Natural killer cell (primary cell): ENCODE measurements around the gene UPK1B. TPM values are rescaled to one million over a fixed set of nuclear protein-coding genes. Genes with fewer than 3 reads are reported as not detected.

Source experiments
- ATAC-seq, 3 donors: fragments of 150-1000 bp in 2 of 3; fragments of 200-7000 bp in 1 of 3; cut with Tn5 transposase; 1 replicate in 1 of 3; 2 replicates in 2 of 3; pipeline ENCODE4 v1.10.0; 2021; ENCODE audit warnings: mild to moderate bottlenecking in 2 of 3, moderate library complexity in 2 of 3
- DNase-seq, 2 donors: peaks; one replicate each; pipeline versions ENCODE4 v3.0.0 to v3.0.0-alpha.2; 2013 to 2021; ENCODE audit warnings: mixed read lengths in 1 of 2
- H3K27ac ChIP-seq: one replicate; pipeline ENCODE4 v1.5.1; 2013; ENCODE audit warnings: mild to moderate bottlenecking, low read length
- H3K27me3 ChIP-seq: one replicate; pipeline ENCODE4 v1.6.1; 2013; ENCODE audit warnings: low read length; ENCODE audit not compliant: control insufficient read depth, insufficient read depth
- H3K36me3 ChIP-seq: one replicate; pipeline ENCODE4 v1.6.1; 2013; ENCODE audit warnings: low read length; ENCODE audit not compliant: control insufficient read depth, insufficient read depth
- H3K4me1 ChIP-seq: one replicate; pipeline ENCODE4 v1.6.1; 2013; ENCODE audit warnings: low read length; ENCODE audit not compliant: control insufficient read depth, insufficient read depth
- H3K4me3 ChIP-seq: one replicate; pipeline ENCODE4 v1.5.1; 2013; ENCODE audit warnings: low read length
- H3K9me3 ChIP-seq: one replicate; pipeline ENCODE4 v1.6.1; 2013; ENCODE audit warnings: low read length; ENCODE audit not compliant: control insufficient read depth, insufficient read depth
- H3K27ac Mint-ChIP-seq, 2 donors: one replicate each; pipeline ENCODE4 v1.8.0; 2022; ENCODE audit warnings: mild to moderate bottlenecking in 2 of 2, mixed read lengths in 2 of 2, moderate library complexity in 1 of 2
- H3K27me3 Mint-ChIP-seq, 2 donors: one replicate each; pipeline ENCODE4 v1.8.0; 2022; ENCODE audit warnings: low read depth in 2 of 2, mixed read lengths in 2 of 2
- H3K36me3 Mint-ChIP-seq: one replicate; pipeline ENCODE4 v1.8.0; 2022; ENCODE audit warnings: mixed read lengths
- H3K4me1 Mint-ChIP-seq, 2 donors: one replicate each; pipeline ENCODE4 v1.8.0; 2022; ENCODE audit warnings: mixed read lengths in 2 of 2
- H3K4me3 Mint-ChIP-seq: one replicate; pipeline ENCODE4 v1.8.0; 2022; ENCODE audit warnings: mild to moderate bottlenecking, moderate library complexity, mixed read lengths
- H3K9me3 Mint-ChIP-seq, 2 donors: one replicate each; pipeline ENCODE4 v1.8.0; 2022; ENCODE audit warnings: mixed read lengths in 2 of 2
- WGBS: methylation state at CpG from one replicate; pipeline ENCODE4 v1.1.7; 2013; ENCODE audit warnings: missing lambda C conversion rate; ENCODE audit not compliant: insufficient coverage; 5-methylcytosine and 5-hydroxymethylcytosine counted together
- intact Hi-C: fragments of 100-400 bp; cut with micrococcal nuclease; formaldehyde crosslinking; loops from one replicate; pipeline ENCODE4 v1.14.2; 2022
- total RNA-seq, 4 donors: library from RNA; stranded (reverse); fragments of 120-200 nt in 1 of 4; gene quantifications; one replicate each; pipeline versions ENCODE4 v1.2.3 to v1.2.4, GENCODE V29; 2013 to 2022
- TF ChIP-seq, protein P1 (sequence below): fragments of 200-600 bp; IDR thresholded peaks from one replicate; pipeline ENCODE4 v1.8.0; 2022; ENCODE audit warnings: antibody characterized with exemption

Gene UPK1B
- total RNA-seq, 3 donors from 2014 or later (not counting 1 experiment from before 2014, with no cell fraction given): not detected

DNA sequence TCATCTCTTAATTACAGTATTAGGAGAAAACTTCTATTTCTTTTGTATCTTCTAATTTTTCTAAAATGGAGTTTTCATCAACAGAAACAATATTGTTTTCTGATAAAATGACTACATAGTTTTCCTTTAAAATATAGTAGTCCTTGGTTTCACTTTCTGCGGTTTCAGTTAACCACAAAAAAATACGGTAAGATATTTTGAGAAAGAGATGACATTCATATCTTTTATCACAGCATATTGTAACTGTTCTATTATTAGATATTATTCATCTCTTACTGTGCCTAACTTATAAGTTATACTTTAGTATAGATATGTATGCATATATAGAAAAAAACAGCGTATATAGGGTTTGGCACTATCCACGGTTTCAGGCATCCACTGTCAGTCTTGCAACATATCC lies 65.0 kb downstream of the UPK1B start:
- no peaks in the 10 kb centered on the region for H3K9me3 Mint-ChIP-seq
- no CpG with 5 or more reads among the region's 4 CpGs for WGBS

DNA sequence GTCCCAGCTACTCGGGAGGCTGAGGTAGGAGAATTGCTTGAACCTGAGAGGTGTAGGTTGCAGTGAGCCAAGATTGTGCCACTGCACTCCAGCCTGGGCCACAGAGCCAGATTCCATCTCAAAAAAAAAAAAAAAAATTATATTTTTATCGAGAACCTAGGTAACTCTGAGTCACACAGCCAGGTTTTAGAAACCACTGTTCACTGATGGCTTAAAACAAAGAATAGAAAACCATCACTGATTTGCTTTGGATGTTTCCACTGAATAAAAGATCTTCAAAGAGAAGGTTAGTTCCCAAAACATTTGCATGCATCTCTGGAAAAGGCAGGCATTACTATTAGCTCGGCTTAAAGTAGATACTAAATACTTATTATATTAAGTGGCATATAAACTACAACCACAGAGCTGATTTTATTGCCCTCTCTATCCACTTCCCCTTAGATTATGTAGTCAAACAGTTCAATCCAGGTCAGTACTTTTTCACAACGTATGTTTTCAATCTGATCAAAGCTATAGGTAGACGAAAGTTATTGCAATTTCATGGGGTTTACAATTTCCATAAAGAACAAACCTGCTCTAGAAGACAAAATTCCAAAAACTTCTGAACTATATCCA lies 65.9 kb downstream of the UPK1B start:
- no peaks in the 10 kb centered on the region for H3K9me3 Mint-ChIP-seq
- Histone ChIP-seq H3K27me3 (no peaks in the 10 kb centered on the region), H3K27ac (peak overlapping the region; percentile 79), H3K36me3 (peaks cover 17% of the 10 kb centered on the region), H3K4me1 (peaks cover 40% of the 10 kb centered on the region), H3K9me3 (no peaks in the 10 kb centered on the region), H3K4me3 (peak overlapping the region; percentile 49)
- peak in 1 of 3 donors; percentile 6 for ATAC-seq
- intact Hi-C loops: loop anchor here (2.0 to 5.0 kb wide), 2 partner anchors 223 to 855 kb away; partner anchors contain the start of genes GSK3B and TMEM39A
- H3K36me3 Mint-ChIP-seq: peaks cover 7% of the 10 kb centered on the region
- H3K27me3 Mint-ChIP-seq: no peaks in the 10 kb centered on the region
- TF ChIP-seq, protein P1, sequence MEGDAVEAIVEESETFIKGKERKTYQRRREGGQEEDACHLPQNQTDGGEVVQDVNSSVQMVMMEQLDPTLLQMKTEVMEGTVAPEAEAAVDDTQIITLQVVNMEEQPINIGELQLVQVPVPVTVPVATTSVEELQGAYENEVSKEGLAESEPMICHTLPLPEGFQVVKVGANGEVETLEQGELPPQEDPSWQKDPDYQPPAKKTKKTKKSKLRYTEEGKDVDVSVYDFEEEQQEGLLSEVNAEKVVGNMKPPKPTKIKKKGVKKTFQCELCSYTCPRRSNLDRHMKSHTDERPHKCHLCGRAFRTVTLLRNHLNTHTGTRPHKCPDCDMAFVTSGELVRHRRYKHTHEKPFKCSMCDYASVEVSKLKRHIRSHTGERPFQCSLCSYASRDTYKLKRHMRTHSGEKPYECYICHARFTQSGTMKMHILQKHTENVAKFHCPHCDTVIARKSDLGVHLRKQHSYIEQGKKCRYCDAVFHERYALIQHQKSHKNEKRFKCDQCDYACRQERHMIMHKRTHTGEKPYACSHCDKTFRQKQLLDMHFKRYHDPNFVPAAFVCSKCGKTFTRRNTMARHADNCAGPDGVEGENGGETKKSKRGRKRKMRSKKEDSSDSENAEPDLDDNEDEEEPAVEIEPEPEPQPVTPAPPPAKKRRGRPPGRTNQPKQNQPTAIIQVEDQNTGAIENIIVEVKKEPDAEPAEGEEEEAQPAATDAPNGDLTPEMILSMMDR: no peak
- DNase-seq: peak in 1 of 2 donors; percentile 39
- peak overlapping the region; percentile 96 for H3K4me3 Mint-ChIP-seq
- 4% methylated on average over 3 of the region's 5 CpGs for WGBS
- peaks cover 43 to 52% of the 10 kb centered on the region in 2 donors for H3K4me1 Mint-ChIP-seq
- H3K27ac Mint-ChIP-seq: peak overlapping the region; percentile 92 to 96

More for the DNA sequence above, 65.0 kb downstream of the UPK1B start:
- H3K27ac ChIP-seq: peak overlapping the region; percentile 79
- Mint-ChIP-seq H3K4me3 (peak overlapping the region; percentile 72), H3K27me3 (no peaks in the 10 kb centered on the region), H3K4me1 (peaks cover 43 to 55% of the 10 kb centered on the region in 2 donors), H3K36me3 (peaks cover 7% of the 10 kb centered on the region), H3K27ac (peak overlapping the region; percentile 92 to 96)
- no peak for ATAC-seq
- no peaks in the 10 kb centered on the region for H3K27me3 ChIP-seq
- intact Hi-C loops: loop anchor here (2.0 to 5.0 kb wide), 2 partner anchors 224 to 856 kb away; partner anchors contain the start of genes GSK3B and TMEM39A
- peak overlapping the region; percentile 9 for H3K4me3 ChIP-seq
- peaks cover 23% of the 10 kb centered on the region for H3K36me3 ChIP-seq
- TF ChIP-seq, protein P1: no peak
- peaks cover 40% of the 10 kb centered on the region for H3K4me1 ChIP-seq
- DNase-seq: peak in 1 of 2 donors; percentile 36
- no peaks in the 10 kb centered on the region for H3K9me3 ChIP-seq

DNA sequence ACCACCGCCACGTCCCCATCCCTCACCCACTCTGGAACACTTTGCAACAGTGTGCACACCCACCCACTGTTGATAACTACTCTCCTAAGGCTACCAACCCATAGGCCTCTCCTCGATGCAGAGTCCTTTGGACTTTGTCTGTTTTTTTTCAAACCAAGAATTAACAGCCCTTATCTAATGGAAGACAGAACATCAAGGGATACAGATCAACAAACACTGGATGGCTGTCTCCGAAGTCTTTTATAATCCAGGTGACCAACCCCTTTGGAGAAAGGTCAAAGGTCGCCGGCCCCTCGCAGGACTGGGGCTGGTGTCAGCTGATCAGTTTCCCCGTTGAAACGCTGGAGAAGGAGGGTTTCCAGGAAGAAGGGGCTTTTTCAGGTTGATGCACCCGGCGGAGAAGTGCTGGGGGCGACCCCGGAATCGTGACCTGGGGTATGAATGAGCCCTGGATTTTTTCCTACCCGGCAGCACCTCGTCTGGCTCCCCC lies 66.7 kb downstream of the UPK1B start:
- Histone ChIP-seq H3K27me3 (no peaks in the 10 kb centered on the region), H3K4me3 (peak overlapping the region; percentile 49), H3K27ac (peak overlapping the region; percentile 79), H3K36me3 (peaks cover 9% of the 10 kb centered on the region), H3K4me1 (peaks cover 40% of the 10 kb centered on the region), H3K9me3 (no peaks in the 10 kb centered on the region)
- WGBS: 1% methylated on average over 16 of the region's 16 CpGs
- Mint-ChIP-seq H3K27ac (peak overlapping the region; percentile 92 to 96), H3K9me3 (no peaks in the 10 kb centered on the region), H3K27me3 (no peaks in the 10 kb centered on the region), H3K36me3 (peaks cover under 1% of the 10 kb centered on the region), H3K4me1 (peaks cover 36 to 44% of the 10 kb centered on the region in 2 donors), H3K4me3 (peak overlapping the region; percentile 96)
- DNase-seq (peak in 1 of 2 donors; percentile 45), ATAC-seq (peak in 1 of 3 donors; percentile 4)
- intact Hi-C loops: loop anchor here (2.0 to 5.0 kb wide), 3 partner anchors 53 to 112 kb away; no protein-coding TSS in a partner anchor
- TF ChIP-seq, protein P1: no peak
